Measurements from ENCODE around the gene CCDC27.
"Not testable (repeated sequence)": the region's sequence is repeated elsewhere in the genome, so short reads cannot be mapped to it uniquely, and the experiment has no call there.

The CCDC27 gene

GRCh38 chr1:3800795-3801194 is 48.5 kb downstream of the CCDC27 start:
- not testable (repeated sequence) for DNase-seq

- DNase-seq, result no peak
Observed at GRCh38 chr1:3803905-3804626, 51.8 kb downstream of the CCDC27 start.

DNA sequence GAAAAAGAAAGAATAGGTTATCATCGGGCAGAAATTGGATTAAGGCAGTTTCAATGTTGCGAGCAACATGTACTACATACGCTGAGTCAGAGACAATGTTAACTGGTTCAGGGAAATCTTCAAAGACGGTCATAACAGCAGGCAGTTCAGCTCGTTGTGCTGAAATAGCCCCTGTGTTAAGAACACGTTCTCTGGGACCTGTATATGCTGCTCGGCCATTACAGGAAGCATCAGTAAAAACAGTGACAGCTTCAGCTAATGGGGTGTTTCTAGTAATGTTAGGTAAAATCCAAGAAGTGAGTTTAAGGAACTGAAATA is 52.3 kb downstream of the CCDC27 start:
- DNase-seq, result not testable (repeated sequence)

- no peak for DNase-seq
Observed at GRCh38 chr1:3805038-3805437, 52.8 kb downstream of the CCDC27 start.

- DNase-seq, result no peak
Observed at GRCh38 chr1:3807769-3808168, 55.5 kb downstream of the CCDC27 start.

DNA sequence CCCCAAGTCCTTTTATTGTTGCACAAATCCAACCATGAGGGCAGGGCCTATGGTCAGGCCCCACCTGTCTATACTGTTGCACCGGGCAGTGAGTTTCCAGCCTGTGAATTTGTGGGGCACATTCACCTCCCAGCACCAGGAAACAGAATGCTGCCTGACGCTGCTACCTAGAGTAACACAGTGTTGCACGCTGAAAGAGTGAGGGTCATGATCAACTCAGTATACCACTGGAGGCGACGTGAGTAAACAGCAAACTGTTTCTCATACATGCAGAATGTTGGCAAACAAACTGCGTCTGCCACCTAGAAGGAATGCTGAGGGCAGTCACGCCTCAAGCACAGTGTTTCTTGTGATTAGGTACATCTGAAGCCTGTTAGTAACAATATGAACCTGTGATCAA is 57.4 kb downstream of the CCDC27 start:
- no peak for DNase-seq

GRCh38 chr1:3810149-3810761 is 58.0 kb downstream of the CCDC27 start:
- DNase-seq, result not testable (repeated sequence)

DNA sequence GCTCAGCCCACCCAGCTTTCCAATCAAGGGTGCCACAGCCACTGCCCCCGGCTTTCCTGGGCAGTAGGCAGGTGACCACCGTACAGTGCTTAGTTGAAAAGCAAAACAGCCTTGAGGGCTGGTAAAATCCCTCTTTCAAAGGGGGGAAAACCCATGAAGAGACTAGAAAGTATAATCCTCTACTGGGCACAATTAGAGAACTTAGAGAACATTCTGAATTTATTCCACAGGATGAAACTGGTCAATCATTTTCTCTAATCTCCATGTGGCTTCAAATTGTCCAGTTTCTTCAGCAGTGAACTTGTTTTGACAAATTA is 59.3 kb downstream of the CCDC27 start:
- DNase-seq, result no peak

DNA sequence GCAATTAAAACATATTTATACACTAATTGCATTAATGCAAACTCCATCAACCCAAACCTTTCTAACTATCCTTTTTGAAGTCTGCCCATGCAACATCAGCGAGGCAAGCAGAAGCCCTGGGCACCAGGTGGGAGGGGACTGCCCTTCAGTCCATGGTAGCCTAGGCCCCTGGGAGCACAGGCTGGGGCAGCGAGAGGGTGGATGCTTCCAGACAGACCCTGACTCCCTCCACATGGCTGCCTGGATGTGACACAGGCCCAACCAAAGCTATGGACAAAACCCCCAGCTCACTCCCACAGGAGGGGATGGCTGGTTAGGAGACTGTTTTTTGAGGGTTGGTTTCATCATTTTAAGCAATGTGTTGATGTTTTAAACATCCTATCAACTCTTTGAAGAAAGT is 61.8 kb downstream of the CCDC27 start:
- no peak for DNase-seq

GRCh38 chr1:3814771-3815561 is 62.7 kb downstream of the CCDC27 start:
- DNase-seq, result no peak

DNA sequence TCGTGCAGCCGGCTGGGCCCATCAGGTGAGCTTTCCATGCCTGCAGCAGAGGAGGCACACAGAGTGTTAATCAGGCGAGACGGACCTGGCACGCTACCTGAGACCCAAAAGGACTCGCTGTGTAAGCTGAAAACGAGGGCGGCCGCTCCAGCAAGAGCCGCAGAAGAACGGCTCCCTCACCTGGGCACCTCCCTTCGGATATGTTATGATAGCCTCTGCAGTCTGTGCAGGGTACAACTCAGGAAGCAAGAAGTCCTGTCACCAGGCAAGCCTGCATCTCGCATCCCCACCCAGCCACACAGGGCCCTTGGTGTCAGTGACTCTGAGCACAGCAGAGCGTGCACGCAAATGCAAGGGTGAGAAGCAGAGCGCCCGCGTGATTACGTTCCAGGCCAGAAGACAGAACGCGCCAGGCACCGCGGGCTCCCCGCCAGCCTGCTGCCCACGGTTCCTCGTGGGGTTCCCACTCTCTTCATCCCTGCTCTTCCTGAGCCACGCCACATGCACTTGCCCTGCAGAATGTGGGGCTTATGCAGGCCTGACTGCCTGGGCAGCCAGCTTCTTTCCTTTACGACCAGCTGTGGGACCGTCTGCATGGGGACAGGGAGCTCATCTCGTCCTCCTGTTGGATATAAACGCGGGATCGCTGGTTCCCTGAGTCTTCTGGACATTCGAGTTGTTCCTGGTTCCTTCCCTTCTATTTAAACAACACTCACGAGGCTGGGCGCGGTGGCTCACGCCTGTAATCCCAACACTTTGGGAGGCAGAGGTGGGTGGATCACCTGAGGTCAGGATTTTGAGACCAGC is 64.3 kb downstream of the CCDC27 start:
- no peak for DNase-seq

DNA sequence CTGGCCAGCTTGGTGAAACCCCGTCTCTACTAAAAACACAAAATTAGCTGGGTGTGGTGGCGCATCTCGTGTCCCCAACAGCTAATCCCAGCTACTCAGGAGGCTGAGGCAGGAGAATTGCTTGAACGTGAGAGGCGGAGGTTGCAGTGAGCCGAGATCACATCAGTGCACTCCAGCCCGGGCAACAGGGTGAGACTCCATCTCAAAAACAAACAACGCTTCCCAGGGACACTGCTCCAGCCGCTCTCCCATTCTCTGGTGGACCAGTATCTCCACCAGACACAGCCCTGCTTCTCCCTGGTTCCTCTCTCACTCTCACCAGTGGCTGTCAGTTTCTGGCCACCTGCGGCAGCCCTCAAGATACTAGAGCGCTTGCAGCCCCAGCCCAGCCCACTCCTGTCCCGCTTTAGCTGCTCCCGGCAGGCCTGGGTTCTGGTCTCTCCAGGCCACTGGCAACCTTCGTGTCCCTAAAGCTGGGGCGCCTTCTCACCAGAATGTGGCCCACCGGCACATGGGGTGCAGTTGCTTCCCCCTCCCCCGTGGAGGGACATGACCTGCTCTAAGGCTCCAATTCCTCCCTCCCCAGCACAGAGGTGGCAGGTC is 65.0 kb downstream of the CCDC27 start:
- no peak for DNase-seq

- no peak for DNase-seq
Observed at GRCh38 chr1:3817821-3818597, 65.8 kb downstream of the CCDC27 start.

DNA sequence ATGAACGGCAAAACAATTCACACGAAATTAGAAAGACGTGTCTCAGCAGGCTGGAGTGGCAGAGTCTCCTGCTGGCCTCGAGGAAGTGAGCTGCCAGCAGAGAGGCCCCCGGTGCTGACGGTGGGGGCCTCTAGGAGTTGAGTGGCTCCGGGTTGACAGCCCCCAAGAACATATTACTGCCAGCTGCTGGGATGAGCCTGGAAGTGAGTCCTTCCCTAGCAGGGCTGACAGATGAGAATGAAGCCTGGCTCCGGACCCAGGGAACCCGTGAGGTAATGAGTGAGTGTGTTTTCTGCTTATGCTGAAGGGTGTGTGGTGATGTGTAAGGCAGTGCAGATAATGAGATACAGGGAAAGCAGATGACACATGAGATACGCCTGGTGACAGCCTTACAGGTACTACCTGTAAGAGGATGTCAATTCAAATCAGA is 67.5 kb downstream of the CCDC27 start:
- no peak for DNase-seq

GRCh38 chr1:3820316-3820715 is 68.1 kb downstream of the CCDC27 start:
- DNase-seq, result no peak

DNA sequence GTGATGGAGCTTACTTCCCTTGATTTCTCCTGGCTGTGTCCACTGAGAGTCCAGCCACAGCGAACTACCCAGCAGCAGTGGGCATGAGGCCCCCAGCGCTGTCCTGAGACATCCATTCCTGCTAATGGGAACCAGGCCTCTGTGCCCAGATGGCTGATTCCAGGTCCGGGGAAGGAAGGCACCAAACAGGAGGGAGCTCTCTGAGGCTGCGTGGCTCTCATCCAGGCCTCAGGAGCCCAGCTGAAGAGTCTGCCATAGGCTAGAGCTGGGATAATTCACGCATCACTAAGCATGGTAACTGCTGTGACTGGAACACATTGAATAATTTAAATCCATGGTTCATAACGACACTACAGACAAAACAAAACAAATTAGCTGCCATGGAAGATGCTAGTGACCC is 68.8 kb downstream of the CCDC27 start:
- DNase-seq, result no peak
